Central memory CD8-positive, alpha-beta T cell (primary cell): ENCODE results near the gene CARNS1.
"Not testable (repeated sequence)": the region's sequence is repeated elsewhere in the genome, so short reads cannot be mapped to it uniquely, and the experiment has no call there.

Experiments used
- ATAC-seq: fragments of 150-1000 bp; cut with Tn5 transposase; replicated peaks from 2 replicates; pipeline ENCODE4 v1.10.0; 2022; ENCODE audit warnings: mild to moderate bottlenecking, moderate FRiP score, moderate number of reproducible peaks; ENCODE audit not compliant: poor library complexity, severe bottlenecking; ENCODE audit errors: extremely low read depth
- DNase-seq, 2 donors: peaks; one replicate each; pipeline ENCODE4 v3.0.0; 2021; ENCODE audit warnings: low spot score in 2 of 2
- H3K27ac Mint-ChIP-seq: one replicate; pipeline ENCODE4 v1.8.0; 2022; ENCODE audit warnings: low read depth, mild to moderate bottlenecking, moderate library complexity, mixed read lengths
- H3K27me3 Mint-ChIP-seq: one replicate; pipeline ENCODE4 v1.8.0; 2022; ENCODE audit warnings: mixed read lengths
- H3K36me3 Mint-ChIP-seq: one replicate; pipeline ENCODE4 v1.8.0; 2022; ENCODE audit warnings: mild to moderate bottlenecking, moderate library complexity, mixed read lengths; ENCODE audit not compliant: insufficient read depth
- H3K4me1 Mint-ChIP-seq: one replicate; pipeline ENCODE4 v1.8.0; 2022; ENCODE audit warnings: mixed read lengths
- H3K4me3 Mint-ChIP-seq: one replicate; pipeline ENCODE4 v1.8.0; 2022; ENCODE audit warnings: mild to moderate bottlenecking, moderate library complexity, mixed read lengths
- H3K9me3 Mint-ChIP-seq: one replicate; pipeline ENCODE4 v1.8.0; 2022; ENCODE audit warnings: mixed read lengths

CARNS1 gene

GRCh38 chr11:67421430-67422031 is 6.1 kb downstream of the CARNS1 start:
- no peaks in the 10 kb centered on the region for H3K9me3 Mint-ChIP-seq
- ATAC-seq (no peak), DNase-seq (no peak)
- peak overlapping the region; percentile 80 for H3K4me3 Mint-ChIP-seq
- H3K27me3 Mint-ChIP-seq, result no peaks in the 10 kb centered on the region
- peaks cover 2% of the 10 kb centered on the region for H3K36me3 Mint-ChIP-seq
- H3K4me1 Mint-ChIP-seq, result peaks cover 54% of the 10 kb centered on the region
- H3K27ac Mint-ChIP-seq, result peak overlapping the region; percentile 86

- ATAC-seq, result no peak
- H3K4me1 Mint-ChIP-seq, result peaks cover 40% of the 10 kb centered on the region
- DNase-seq, result no peak
- no peaks in the 10 kb centered on the region for H3K9me3 Mint-ChIP-seq
- no peaks in the 10 kb centered on the region for H3K27me3 Mint-ChIP-seq
- peaks cover 3% of the 10 kb centered on the region for H3K36me3 Mint-ChIP-seq
- H3K27ac Mint-ChIP-seq, result no peak overlapping the region
- H3K4me3 Mint-ChIP-seq, result no peak overlapping the region
These were observed 7.4 kb downstream of the CARNS1 start for GRCh38 chr11:67422891-67423290.

- Mint-ChIP-seq H3K36me3 (peaks cover 7% of the 10 kb centered on the region), H3K27me3 (no peaks in the 10 kb centered on the region), H3K9me3 (no peaks in the 10 kb centered on the region), H3K27ac (no peak overlapping the region), H3K4me3 (no peak overlapping the region), H3K4me1 (peaks cover 36% of the 10 kb centered on the region)
- ATAC-seq (no peak), DNase-seq (no peak)
These were observed 8.0 kb downstream of the CARNS1 start for GRCh38 chr11:67423466-67423865.

GRCh38 chr11:67423891-67424613 is 8.6 kb downstream of the CARNS1 start:
- Mint-ChIP-seq H3K4me3 (no peak overlapping the region), H3K9me3 (no peaks in the 10 kb centered on the region), H3K4me1 (peaks cover 38% of the 10 kb centered on the region), H3K36me3 (peaks cover 12% of the 10 kb centered on the region), H3K27me3 (no peaks in the 10 kb centered on the region), H3K27ac (peak overlapping the region; percentile 55)
- no peak for ATAC-seq
- no peak for DNase-seq

- not testable (repeated sequence) for H3K9me3 Mint-ChIP-seq, DNase-seq, H3K27me3 Mint-ChIP-seq, ATAC-seq
- peak overlapping the region; percentile 96 for H3K27ac Mint-ChIP-seq
- peak overlapping the region; percentile 90 for H3K4me3 Mint-ChIP-seq
- H3K4me1 Mint-ChIP-seq, result peaks cover 31% of the 10 kb centered on the region
- H3K36me3 Mint-ChIP-seq, result peaks cover 26% of the 10 kb centered on the region
These were observed 11.9 kb downstream of the CARNS1 start for GRCh38 chr11:67427364-67427859.

GRCh38 chr11:67428052-67429001 is 12.8 kb downstream of the CARNS1 start, which contains the start of gene RPS6KB2:
RPS6KB2 (plus strand) TSS chr11:67428494; CDS start chr11:67428546, 52 bp downstream.
- peak; percentile 86 for ATAC-seq
- H3K27me3 Mint-ChIP-seq, result no peaks in the 10 kb centered on the region
- peaks cover 31% of the 10 kb centered on the region for H3K36me3 Mint-ChIP-seq
- H3K9me3 Mint-ChIP-seq, result no peaks in the 10 kb centered on the region
- H3K4me3 Mint-ChIP-seq, result peak within 1 kb of the TSS; percentile 90
- peak; percentile 98 to 99 for DNase-seq
- peak within 1 kb of the TSS; percentile 96 for H3K27ac Mint-ChIP-seq
- peaks cover 32% of the 10 kb centered on the region for H3K4me1 Mint-ChIP-seq

- H3K27me3 Mint-ChIP-seq, result no peaks in the 10 kb centered on the region
- ATAC-seq, result no peak
These were observed 13.7 kb downstream of the CARNS1 start for GRCh38 chr11:67429038-67429668.

GRCh38 chr11:67429722-67430121 is 14.2 kb downstream of the CARNS1 start:
- no peak for DNase-seq
- Mint-ChIP-seq H3K27ac (no peak overlapping the region), H3K27me3 (no peaks in the 10 kb centered on the region), H3K4me3 (peak overlapping the region; percentile 90), H3K9me3 (no peaks in the 10 kb centered on the region), H3K36me3 (peaks cover 42% of the 10 kb centered on the region), H3K4me1 (peaks cover 41% of the 10 kb centered on the region)
- ATAC-seq, result no peak

More at GRCh38 chr11:67429038-67429668, 13.7 kb downstream of the CARNS1 start:
- Mint-ChIP-seq H3K4me3 (peak overlapping the region; percentile 90), H3K36me3 (peaks cover 37% of the 10 kb centered on the region), H3K9me3 (no peaks in the 10 kb centered on the region), H3K27ac (peak overlapping the region; percentile 96), H3K4me1 (peaks cover 41% of the 10 kb centered on the region)
- DNase-seq, result no peak

GRCh38 chr11:67431346-67432249 is 16.1 kb downstream of the CARNS1 start:
- no peak for DNase-seq
- H3K4me3 Mint-ChIP-seq, result peak overlapping the region; percentile 55
- H3K27ac Mint-ChIP-seq, result no peak overlapping the region
- peaks cover 51% of the 10 kb centered on the region for H3K4me1 Mint-ChIP-seq
- H3K36me3 Mint-ChIP-seq, result peaks cover 54% of the 10 kb centered on the region
- ATAC-seq, result no peak
- H3K27me3 Mint-ChIP-seq, result no peaks in the 10 kb centered on the region
- no peaks in the 10 kb centered on the region for H3K9me3 Mint-ChIP-seq

- peak overlapping the region; percentile 96 for H3K4me3 Mint-ChIP-seq
- peaks cover 63% of the 10 kb centered on the region for H3K36me3 Mint-ChIP-seq
- ATAC-seq, result no peak
- H3K4me1 Mint-ChIP-seq, result peaks cover 54% of the 10 kb centered on the region
- H3K9me3 Mint-ChIP-seq, result no peaks in the 10 kb centered on the region
- no peaks in the 10 kb centered on the region for H3K27me3 Mint-ChIP-seq
- no peak for DNase-seq
- peak overlapping the region; percentile 62 for H3K27ac Mint-ChIP-seq
These were observed 17.3 kb downstream of the CARNS1 start for GRCh38 chr11:67432655-67433349.
